ENCODE results near the gene OAT.

OAT gene

DNA sequence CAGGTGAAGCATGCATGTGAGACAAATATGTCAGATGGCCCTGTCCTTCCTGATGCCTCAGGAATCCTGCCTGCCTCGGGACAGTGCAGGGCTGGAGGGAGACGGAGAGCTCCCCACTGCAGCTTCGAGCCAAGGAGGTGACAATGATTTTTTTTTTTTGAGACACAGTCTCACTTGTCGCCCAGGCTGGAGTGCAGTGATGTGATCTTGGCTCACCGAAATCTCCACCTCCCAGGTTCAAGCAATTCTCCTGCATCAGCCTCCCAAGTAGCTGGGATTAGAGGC is 68.8 kb downstream of the OAT start:
- no peaks in the 10 kb centered on the region for H3K4me1 ChIP-seq (ENCODE audit: low read length)
- H3K36me3 ChIP-seq (replicated peaks; ENCODE audit: insufficient read depth, low read length), result no peaks in the 10 kb centered on the region
- H2AFZ ChIP-seq (ENCODE audit: low read length), result no peak overlapping the region
- DNase-seq, result no peak
- no peaks in the 10 kb centered on the region for H3K9me2 ChIP-seq (replicated peaks; ENCODE audit: insufficient read depth, low read length)
- H3K4me3 ChIP-seq (ENCODE audit: low read length), result no peak overlapping the region
- TF ChIP-seq EZH2 (optimal IDR thresholded peaks at IDR 0.05; ENCODE audit: low read depth, low read length), result no peak
- no peak for TF ChIP-seq EZH2phosphoT487 (IDR thresholded peaks at IDR 0.05; ENCODE audit: low read length)
- TF ChIP-seq, protein P1, sequence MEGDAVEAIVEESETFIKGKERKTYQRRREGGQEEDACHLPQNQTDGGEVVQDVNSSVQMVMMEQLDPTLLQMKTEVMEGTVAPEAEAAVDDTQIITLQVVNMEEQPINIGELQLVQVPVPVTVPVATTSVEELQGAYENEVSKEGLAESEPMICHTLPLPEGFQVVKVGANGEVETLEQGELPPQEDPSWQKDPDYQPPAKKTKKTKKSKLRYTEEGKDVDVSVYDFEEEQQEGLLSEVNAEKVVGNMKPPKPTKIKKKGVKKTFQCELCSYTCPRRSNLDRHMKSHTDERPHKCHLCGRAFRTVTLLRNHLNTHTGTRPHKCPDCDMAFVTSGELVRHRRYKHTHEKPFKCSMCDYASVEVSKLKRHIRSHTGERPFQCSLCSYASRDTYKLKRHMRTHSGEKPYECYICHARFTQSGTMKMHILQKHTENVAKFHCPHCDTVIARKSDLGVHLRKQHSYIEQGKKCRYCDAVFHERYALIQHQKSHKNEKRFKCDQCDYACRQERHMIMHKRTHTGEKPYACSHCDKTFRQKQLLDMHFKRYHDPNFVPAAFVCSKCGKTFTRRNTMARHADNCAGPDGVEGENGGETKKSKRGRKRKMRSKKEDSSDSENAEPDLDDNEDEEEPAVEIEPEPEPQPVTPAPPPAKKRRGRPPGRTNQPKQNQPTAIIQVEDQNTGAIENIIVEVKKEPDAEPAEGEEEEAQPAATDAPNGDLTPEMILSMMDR (IDR thresholded peaks at IDR 0.05; ENCODE audit: low read length), result no peak
- no peak overlapping the region for H3K27ac ChIP-seq (ENCODE audit: low read length)
- no peaks in the 10 kb centered on the region for H3K9me3 ChIP-seq (replicated peaks; ENCODE audit: insufficient read depth, low read length)
- no peaks in the 10 kb centered on the region for H3K79me2 ChIP-seq (ENCODE audit: low read length)
- no peak overlapping the region for H3K9ac ChIP-seq (ENCODE audit: low read length)
- no peak overlapping the region for H3K4me2 ChIP-seq (ENCODE audit: low read depth, low read length)
- H3K27me3 ChIP-seq (replicated peaks; ENCODE audit: insufficient read depth, low read length), result no peaks in the 10 kb centered on the region
- H4K20me1 ChIP-seq (ENCODE audit: insufficient read depth, low read length), result no peaks in the 10 kb centered on the region
- H3F3A ChIP-seq (ENCODE audit: insufficient read depth, low read length), result no peaks in the 10 kb centered on the region

DNA sequence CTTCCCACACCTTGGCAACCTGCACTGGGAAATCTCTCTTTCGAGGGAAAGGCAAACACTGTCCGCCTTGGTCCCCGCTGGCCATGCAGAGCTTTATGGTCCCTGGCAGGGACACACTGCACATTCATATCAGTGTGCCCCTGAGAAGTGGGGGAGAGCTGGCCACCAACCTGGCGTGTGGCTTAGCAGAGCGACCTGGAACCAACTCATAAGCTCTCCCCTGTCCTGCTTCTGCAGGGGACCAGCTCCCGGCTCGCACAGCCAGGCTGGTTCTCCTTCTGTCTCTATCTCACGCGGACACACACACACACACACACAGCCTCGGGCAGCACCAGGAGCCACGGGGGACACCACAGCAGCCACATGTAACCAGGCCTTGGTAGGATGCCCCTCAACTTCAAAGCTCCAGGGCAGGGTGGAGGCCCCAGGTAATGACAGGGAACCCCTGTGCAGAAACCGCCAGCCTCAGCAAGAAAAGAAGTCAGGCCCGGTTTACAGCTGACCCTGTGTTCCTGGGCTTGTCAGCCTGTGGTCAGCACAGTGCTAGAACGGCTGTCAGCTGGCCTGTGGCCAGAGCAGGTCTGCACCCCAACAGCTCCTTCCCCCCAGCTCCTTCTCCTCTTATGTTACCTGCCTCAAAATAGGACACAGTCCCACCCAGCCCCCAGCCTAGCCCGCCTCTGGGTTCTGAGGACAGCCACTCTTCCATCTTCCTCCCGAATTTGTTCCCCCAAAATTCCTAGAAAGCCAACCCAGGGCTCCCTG is 69.3 kb downstream of the OAT start:
- Histone ChIP-seq H3K9me3 (replicated peaks; ENCODE audit: insufficient read depth, low read length) (no peaks in the 10 kb centered on the region), H3K27me3 (replicated peaks; ENCODE audit: insufficient read depth, low read length) (no peaks in the 10 kb centered on the region), H3K4me3 (ENCODE audit: low read length) (no peak overlapping the region), H3K79me2 (ENCODE audit: low read length) (no peaks in the 10 kb centered on the region), H3K4me2 (ENCODE audit: low read depth, low read length) (no peak overlapping the region), H2AFZ (ENCODE audit: low read length) (no peak overlapping the region), H3K27ac (ENCODE audit: low read length) (no peak overlapping the region), H3K9ac (ENCODE audit: low read length) (no peak overlapping the region), H3F3A (ENCODE audit: insufficient read depth, low read length) (no peaks in the 10 kb centered on the region), H3K4me1 (ENCODE audit: low read length) (no peaks in the 10 kb centered on the region), H4K20me1 (ENCODE audit: insufficient read depth, low read length) (no peaks in the 10 kb centered on the region), H3K9me2 (replicated peaks; ENCODE audit: insufficient read depth, low read length) (no peaks in the 10 kb centered on the region), H3K36me3 (replicated peaks; ENCODE audit: insufficient read depth, low read length) (no peaks in the 10 kb centered on the region)
- TF ChIP-seq, protein P1 (IDR thresholded peaks at IDR 0.05; ENCODE audit: low read length), result no peak
- TF ChIP-seq EZH2phosphoT487 (IDR thresholded peaks at IDR 0.05; ENCODE audit: low read length), result no peak
- TF ChIP-seq EZH2 (optimal IDR thresholded peaks at IDR 0.05; ENCODE audit: low read depth, low read length), result no peak
- DNase-seq, result no peak

DNA sequence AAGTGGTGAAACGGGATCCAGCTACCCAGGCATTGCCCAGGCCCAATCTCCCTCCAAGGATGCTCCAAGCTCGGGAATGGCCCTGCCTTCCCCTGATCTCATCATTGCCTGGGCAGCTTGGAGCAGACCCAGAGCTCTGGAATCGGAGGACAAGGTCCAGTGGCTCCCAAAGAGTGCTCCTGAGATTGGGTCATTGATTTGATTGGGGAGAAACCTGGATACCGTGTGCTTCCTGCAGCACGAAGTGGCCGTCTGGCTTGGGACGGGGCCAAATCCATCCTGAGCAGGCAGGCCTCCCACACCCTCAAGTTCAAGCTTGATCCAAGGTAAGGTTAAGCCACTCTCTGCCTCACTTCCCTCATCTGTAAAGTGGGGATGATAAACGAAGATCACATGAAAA is 69.9 kb downstream of the OAT start:
- H3K27ac ChIP-seq (ENCODE audit: low read length), result no peak overlapping the region

More for the DNA sequence above, 69.9 kb downstream of the OAT start:
- H3K9ac ChIP-seq (ENCODE audit: low read length), result no peak overlapping the region
- no peaks in the 10 kb centered on the region for H3F3A ChIP-seq (ENCODE audit: insufficient read depth, low read length)
- no peak overlapping the region for H3K4me2 ChIP-seq (ENCODE audit: low read depth, low read length)
- no peaks in the 10 kb centered on the region for H3K79me2 ChIP-seq (ENCODE audit: low read length)
- H3K4me1 ChIP-seq (ENCODE audit: low read length), result no peaks in the 10 kb centered on the region
- no peaks in the 10 kb centered on the region for H3K9me3 ChIP-seq (replicated peaks; ENCODE audit: insufficient read depth, low read length)
- TF ChIP-seq EZH2phosphoT487 (IDR thresholded peaks at IDR 0.05; ENCODE audit: low read length), result no peak
- TF ChIP-seq, protein P1 (IDR thresholded peaks at IDR 0.05; ENCODE audit: low read length), result no peak
- TF ChIP-seq EZH2 (optimal IDR thresholded peaks at IDR 0.05; ENCODE audit: low read depth, low read length), result no peak
- no peaks in the 10 kb centered on the region for H3K36me3 ChIP-seq (replicated peaks; ENCODE audit: insufficient read depth, low read length)
- no peak overlapping the region for H3K4me3 ChIP-seq (ENCODE audit: low read length)
- H3K9me2 ChIP-seq (replicated peaks; ENCODE audit: insufficient read depth, low read length), result no peaks in the 10 kb centered on the region
- no peak overlapping the region for H2AFZ ChIP-seq (ENCODE audit: low read length)
- H3K27me3 ChIP-seq (replicated peaks; ENCODE audit: insufficient read depth, low read length), result no peaks in the 10 kb centered on the region
- no peaks in the 10 kb centered on the region for H4K20me1 ChIP-seq (ENCODE audit: insufficient read depth, low read length)
- DNase-seq, result no peak

Measured in MM.1S (cell line).